COLO668 (cell line): ENCODE results near the gene NPSR1.
"Not testable (repeated sequence)": the region's sequence is repeated elsewhere in the genome, so short reads cannot be mapped to it uniquely, and the experiment has no call there.

Source experiments
- DNase-seq: peaks from one replicate; lab custom pipeline; 2025; ENCODE audit not compliant: unreplicated experiment; lab: John Stamatoyannopoulos, UW

The NPSR1 gene

GRCh38 chr7:34867341-34867740 is 209.3 kb downstream of the NPSR1 start:
- not testable (repeated sequence) for DNase-seq

GRCh38 chr7:34868602-34869001 is 210.6 kb downstream of the NPSR1 start:
- DNase-seq = not testable (repeated sequence)

- DNase-seq = no peak
Measured at GRCh38 chr7:34869057-34869456, 211.0 kb downstream of the NPSR1 start.

- DNase-seq = not testable (repeated sequence)
Measured at GRCh38 chr7:34870041-34870440, 212.0 kb downstream of the NPSR1 start.

GRCh38 chr7:34874329-34874728 is 216.3 kb downstream of the NPSR1 start:
- DNase-seq = not testable (repeated sequence)

GRCh38 chr7:34875481-34875880 is 217.5 kb downstream of the NPSR1 start:
- no peak for DNase-seq

GRCh38 chr7:34878944-34879735 is 221.1 kb downstream of the NPSR1 start:
- not testable (repeated sequence) for DNase-seq

GRCh38 chr7:34879871-34880270 is 221.9 kb downstream of the NPSR1 start:
- no peak for DNase-seq

GRCh38 chr7:34883855-34884254 is 225.8 kb downstream of the NPSR1 start:
- not testable (repeated sequence) for DNase-seq

GRCh38 chr7:34886856-34887255 is 228.8 kb downstream of the NPSR1 start:
- DNase-seq = no peak

- DNase-seq = no peak
Measured at GRCh38 chr7:34889951-34890350, 231.9 kb downstream of the NPSR1 start.

GRCh38 chr7:34895202-34895601 is 237.2 kb downstream of the NPSR1 start:
- DNase-seq = no peak
